Skeletal muscle tissue (tissue), 4 donors: Measurements from ENCODE around the gene BLM. TPM values are rescaled to one million over a fixed set of nuclear protein-coding genes. Genes with fewer than 3 reads are reported as not detected.

Experiments
- H3K27ac ChIP-seq: one replicate; pipeline ENCODE4 v1.7.0; 2013; ENCODE audit warnings: mild to moderate bottlenecking, low read depth, low read length, inconsistent platforms
- H3K27me3 ChIP-seq, 3 donors: one replicate each; pipeline ENCODE4 v1.7.0; 2013; ENCODE audit warnings: low read length in 3 of 3; ENCODE audit not compliant: control insufficient read depth in 3 of 3, insufficient read depth in 3 of 3
- H3K36me3 ChIP-seq, 3 donors: one replicate each; pipeline ENCODE4 v1.7.0; 2013; ENCODE audit warnings: low read length in 3 of 3; ENCODE audit not compliant: control insufficient read depth in 3 of 3, insufficient read depth in 3 of 3
- H3K4me1 ChIP-seq, 3 donors: one replicate each; pipeline ENCODE4 v1.7.0; 2013; ENCODE audit warnings: low read length in 3 of 3, mild to moderate bottlenecking in 3 of 3; ENCODE audit not compliant: control insufficient read depth in 3 of 3, insufficient read depth in 3 of 3
- H3K4me3 ChIP-seq, 3 donors: one replicate each; pipeline ENCODE4 v1.7.0; 2013; ENCODE audit warnings: low read length in 3 of 3
- H3K9ac ChIP-seq, 3 donors: one replicate each; pipeline ENCODE4 v1.7.0; 2013; ENCODE audit warnings: low read length in 3 of 3, mild to moderate bottlenecking in 3 of 3, moderate library complexity in 2 of 3, low read depth in 1 of 3
- H3K9me3 ChIP-seq, 3 donors: one replicate each; pipeline ENCODE4 v1.7.0; 2013; ENCODE audit warnings: low read length in 3 of 3; ENCODE audit not compliant: control insufficient read depth in 3 of 3
- total RNA-seq: library from RNA; depleted of rRNA; stranded (reverse); fragments of >200 nt; gene quantifications from one replicate; pipeline ENCODE4 v1.2.3, GENCODE V29; 2014
- donor health status: Osteomylitis.

BLM gene
- total RNA-seq, 1 donor from 2014 or later = 2.1 TPM

DNA sequence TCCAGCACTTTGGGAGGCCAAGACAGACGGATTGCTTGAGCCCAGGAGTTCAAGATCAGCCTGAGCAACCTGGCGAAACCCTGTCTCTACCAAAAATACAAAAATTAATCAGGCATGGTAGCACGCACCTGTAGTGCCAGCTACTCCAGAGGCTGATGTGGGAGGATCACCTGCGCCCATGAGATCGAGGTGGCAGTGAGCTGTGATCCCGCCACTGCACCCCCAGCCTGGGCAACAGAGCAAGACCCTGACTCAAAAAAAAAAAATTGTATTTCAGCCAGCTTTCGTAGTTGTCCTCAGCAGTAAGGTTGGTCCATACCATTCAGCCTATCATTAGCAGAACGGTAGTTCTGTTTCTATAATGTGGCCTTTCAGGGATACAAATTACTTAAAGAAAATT is 84.7 kb downstream of the BLM start:
- H3K9me3 ChIP-seq = no peaks in the 10 kb centered on the region
- H3K27ac ChIP-seq = no peak overlapping the region
- no peaks in the 10 kb centered on the region for H3K27me3 ChIP-seq
- no peak overlapping the region for H3K4me3 ChIP-seq
- H3K4me1 ChIP-seq = no peaks in the 10 kb centered on the region
- H3K36me3 ChIP-seq = no peaks in the 10 kb centered on the region
- no peak overlapping the region for H3K9ac ChIP-seq

- H3K9me3 ChIP-seq = no peaks in the 10 kb centered on the region
- no peaks in the 10 kb centered on the region for H3K36me3 ChIP-seq
- H3K27ac ChIP-seq = no peak overlapping the region
- no peak overlapping the region for H3K9ac ChIP-seq
- H3K4me1 ChIP-seq = no peaks in the 10 kb centered on the region
- no peaks in the 10 kb centered on the region for H3K27me3 ChIP-seq
- no peak overlapping the region for H3K4me3 ChIP-seq
Measured at GRCh38 chr15:90807074-90807785, 90.1 kb downstream of the BLM start.

DNA sequence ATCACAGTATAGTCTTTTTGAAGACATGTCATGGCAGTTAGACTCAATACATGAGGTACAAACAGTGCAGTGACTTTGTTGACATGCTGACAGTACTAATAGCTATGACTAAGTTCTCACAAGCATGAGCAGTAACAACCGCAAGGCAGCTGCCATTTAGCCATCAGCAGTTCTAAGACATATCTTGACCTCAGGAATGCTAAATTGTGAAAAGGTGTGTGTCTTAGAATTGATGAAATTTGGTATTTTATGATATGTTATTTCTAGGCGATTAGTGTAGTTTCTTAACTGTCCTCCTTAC is 90.6 kb downstream of the BLM start:
- H3K9ac ChIP-seq = no peak overlapping the region
- no peaks in the 10 kb centered on the region for H3K27me3 ChIP-seq
- H3K4me3 ChIP-seq = no peak overlapping the region
- H3K27ac ChIP-seq = no peak overlapping the region
- H3K9me3 ChIP-seq = no peaks in the 10 kb centered on the region
- H3K36me3 ChIP-seq = no peaks in the 10 kb centered on the region
- H3K4me1 ChIP-seq = no peaks in the 10 kb centered on the region

GRCh38 chr15:90808517-90809235 is 91.5 kb downstream of the BLM start:
- H3K9ac ChIP-seq = no peak overlapping the region

DNA sequence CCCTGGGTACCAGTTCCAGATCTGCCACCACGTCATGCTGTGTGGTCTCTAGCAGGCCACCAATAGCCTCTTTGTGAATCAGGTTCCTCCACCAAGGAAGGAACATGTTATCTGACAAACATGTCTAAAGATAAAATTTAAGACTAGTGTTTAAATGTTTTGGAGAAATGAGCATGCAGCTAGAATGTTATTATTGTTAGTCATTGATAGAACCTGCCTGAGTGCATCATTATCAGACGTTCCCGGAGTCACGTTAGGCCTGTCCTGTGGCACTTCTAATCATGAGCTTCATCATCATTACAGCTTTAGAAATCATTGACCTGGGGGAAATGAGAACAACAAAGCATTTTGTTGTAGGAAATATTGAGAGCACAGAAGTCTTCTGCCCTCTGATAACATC is 92.4 kb downstream of the BLM start:
- H3K9ac ChIP-seq = no peak overlapping the region
- no peaks in the 10 kb centered on the region for H3K36me3 ChIP-seq
- H3K4me3 ChIP-seq = no peak overlapping the region
- peaks cover 0 to 3% (median 0%) of the 10 kb centered on the region in 3 donors for H3K4me1 ChIP-seq
- no peaks in the 10 kb centered on the region for H3K9me3 ChIP-seq
- no peak overlapping the region for H3K27ac ChIP-seq
- H3K27me3 ChIP-seq = no peaks in the 10 kb centered on the region

More at GRCh38 chr15:90808517-90809235, 91.5 kb downstream of the BLM start:
- no peak overlapping the region for H3K4me3 ChIP-seq
- no peak overlapping the region for H3K27ac ChIP-seq
- no peaks in the 10 kb centered on the region for H3K9me3 ChIP-seq
- no peaks in the 10 kb centered on the region for H3K27me3 ChIP-seq
- no peaks in the 10 kb centered on the region for H3K36me3 ChIP-seq
- H3K4me1 ChIP-seq = no peaks in the 10 kb centered on the region

GRCh38 chr15:90810354-90810753 is 93.2 kb downstream of the BLM start:
- Histone ChIP-seq H3K27ac (no peak overlapping the region), H3K36me3 (no peaks in the 10 kb centered on the region), H3K4me3 (no peak overlapping the region), H3K9ac (no peak overlapping the region), H3K4me1 (peaks cover 0 to 3% (median 0%) of the 10 kb centered on the region in 3 donors), H3K9me3 (no peaks in the 10 kb centered on the region), H3K27me3 (no peaks in the 10 kb centered on the region)

GRCh38 chr15:90812171-90812957 is 95.2 kb downstream of the BLM start:
- Histone ChIP-seq H3K36me3 (no peaks in the 10 kb centered on the region), H3K9me3 (no peaks in the 10 kb centered on the region), H3K4me1 (peaks cover 0 to 3% (median 0%) of the 10 kb centered on the region in 3 donors), H3K9ac (no peak overlapping the region), H3K4me3 (no peak overlapping the region), H3K27me3 (no peaks in the 10 kb centered on the region), H3K27ac (no peak overlapping the region)

DNA sequence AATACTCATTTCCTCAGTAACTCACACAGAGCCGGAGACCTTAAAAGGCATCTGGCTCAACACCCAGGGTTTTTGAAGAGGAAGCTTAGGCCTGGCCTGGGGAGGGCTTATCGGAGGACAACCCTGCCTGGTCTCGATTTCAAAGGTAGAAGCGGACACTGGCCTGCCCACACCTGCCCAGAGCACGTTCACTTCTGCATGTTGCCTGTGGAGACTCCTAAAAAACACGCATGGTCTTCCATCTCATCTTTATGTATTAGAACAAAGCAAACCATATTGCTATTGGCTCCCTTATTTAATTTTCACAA is 95.8 kb downstream of the BLM start:
- Histone ChIP-seq H3K4me3 (no peak overlapping the region), H3K9ac (no peak overlapping the region), H3K4me1 (peaks cover 0 to 3% (median 0%) of the 10 kb centered on the region in 3 donors), H3K27ac (no peak overlapping the region), H3K36me3 (no peaks in the 10 kb centered on the region), H3K27me3 (no peaks in the 10 kb centered on the region), H3K9me3 (no peaks in the 10 kb centered on the region)

- H3K4me3 ChIP-seq = no peak overlapping the region
- H3K27ac ChIP-seq = no peak overlapping the region
- no peaks in the 10 kb centered on the region for H3K9me3 ChIP-seq
- no peaks in the 10 kb centered on the region for H3K27me3 ChIP-seq
- no peaks in the 10 kb centered on the region for H3K36me3 ChIP-seq
- no peak overlapping the region for H3K9ac ChIP-seq
- peaks cover 0 to 3% (median under 1%) of the 10 kb centered on the region in 3 donors for H3K4me1 ChIP-seq
Measured at GRCh38 chr15:90813796-90814190, 96.6 kb downstream of the BLM start.

DNA sequence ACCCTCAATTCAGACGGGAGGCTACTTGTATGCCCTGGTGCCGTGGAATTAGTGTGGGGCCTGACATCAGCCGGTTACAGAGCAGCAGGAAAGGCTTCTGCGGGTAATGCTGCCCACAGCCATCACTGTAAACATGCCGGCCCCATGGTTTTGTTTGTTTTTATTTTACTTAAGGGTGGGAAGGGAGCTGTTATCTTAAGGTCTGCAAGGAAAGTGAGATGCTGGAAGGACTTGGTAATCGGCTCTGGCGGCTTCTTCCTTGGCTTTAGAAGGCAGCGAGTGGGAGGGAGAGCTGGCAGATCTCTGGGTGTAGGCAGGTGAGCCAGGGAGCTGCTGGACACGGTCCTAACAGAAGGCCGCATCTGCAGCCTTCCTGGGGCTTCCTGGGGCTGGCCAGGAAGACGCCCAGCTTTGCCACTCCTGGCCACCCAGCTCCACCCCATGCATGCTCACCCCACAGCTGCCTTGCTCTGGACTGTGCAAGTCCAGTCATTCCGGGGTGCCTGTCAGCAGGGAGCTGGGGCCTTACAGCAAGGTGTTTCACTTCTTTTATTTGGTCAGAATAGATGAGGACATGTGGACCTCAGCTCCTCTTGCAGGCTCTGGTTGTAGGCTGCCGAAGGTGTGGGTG is 97.2 kb downstream of the BLM start:
- Histone ChIP-seq H3K9ac (no peak overlapping the region), H3K9me3 (no peaks in the 10 kb centered on the region), H3K4me1 (peaks cover 0 to 3% (median 3%) of the 10 kb centered on the region in 3 donors), H3K27me3 (no peaks in the 10 kb centered on the region), H3K27ac (no peak overlapping the region), H3K4me3 (no peak overlapping the region), H3K36me3 (no peaks in the 10 kb centered on the region)
